Fibroblast of skin of scalp (primary cell): Measurements from ENCODE around the gene ADIPOR2.
"Not testable (repeated sequence)": the region's sequence is repeated elsewhere in the genome, so short reads cannot be mapped to it uniquely, and the experiment has no call there.

Source experiments
- DNase-seq: peaks from one replicate; pipeline ENCODE4 v3.0.0-alpha.2; 2013

Gene ADIPOR2

DNA sequence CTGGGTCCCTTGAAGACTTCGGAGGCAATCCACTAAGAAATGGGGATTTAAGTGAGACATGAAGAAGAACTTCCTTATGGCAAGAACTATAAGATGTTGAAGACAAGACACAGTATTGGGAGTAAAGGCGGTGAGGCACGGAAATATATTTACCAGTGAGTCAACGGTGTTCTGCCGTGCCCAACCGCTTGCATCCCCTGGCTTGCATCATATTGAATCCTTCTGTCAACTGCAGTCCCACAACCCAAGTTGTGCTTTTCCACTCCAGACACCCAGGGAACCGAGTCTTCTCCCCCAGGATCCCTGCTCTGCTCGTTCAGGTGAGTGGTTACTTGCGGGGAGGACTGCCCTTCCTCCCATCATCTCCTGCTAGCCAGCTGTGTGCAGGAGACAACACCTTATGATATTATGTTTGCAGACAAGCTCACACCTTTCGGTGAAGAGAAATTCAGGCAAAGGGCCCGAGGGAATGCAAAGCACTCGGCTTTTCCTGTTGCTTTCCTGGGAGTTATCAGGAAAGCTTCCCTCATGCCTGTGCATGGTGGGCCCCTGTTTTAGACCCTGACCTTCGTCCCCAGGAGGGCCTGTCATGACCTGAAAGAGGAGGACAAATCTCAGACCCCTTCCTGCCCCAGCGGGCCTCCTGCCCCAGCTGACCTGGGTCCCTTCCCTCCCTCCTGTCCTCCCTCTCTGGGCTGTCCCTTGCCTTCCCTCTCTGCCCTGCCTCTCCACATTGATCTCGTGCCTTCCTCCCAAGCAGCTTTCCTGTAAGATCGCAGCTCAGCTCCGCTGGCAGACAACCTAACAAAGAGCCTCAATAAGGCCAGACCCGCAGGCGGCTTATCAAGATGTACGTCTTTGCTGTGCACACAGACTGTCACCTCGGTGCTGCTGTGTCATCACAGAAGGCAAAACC, 125.2 kb downstream of the ADIPOR2 start:
- no peak for DNase-seq

DNA sequence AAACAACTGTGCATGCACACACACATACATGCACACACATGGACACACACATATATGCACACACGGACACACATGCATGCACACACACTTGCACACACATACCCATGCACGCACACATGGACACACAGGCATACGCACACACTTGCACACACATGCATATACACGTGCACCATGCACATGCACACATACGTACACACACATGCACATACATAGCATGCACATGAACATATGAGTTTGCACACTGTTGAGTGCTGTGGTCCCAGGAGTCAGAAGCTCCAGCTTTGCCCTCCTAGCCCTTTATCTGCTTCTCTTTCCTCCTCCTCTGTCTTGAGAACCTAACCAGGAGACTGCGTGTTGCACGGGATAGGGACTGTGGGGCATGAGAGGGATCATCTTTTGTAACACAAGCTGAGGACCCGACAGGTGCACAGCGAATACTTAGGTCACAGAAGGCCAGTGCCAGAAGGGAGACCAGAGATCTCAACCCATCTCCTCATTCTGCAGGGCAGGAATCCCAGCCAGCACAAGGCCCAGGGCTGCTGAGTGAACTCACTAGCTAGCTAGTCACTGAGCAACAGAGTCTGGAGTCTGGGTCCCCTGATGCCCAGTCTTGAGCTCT, 126.0 kb downstream of the ADIPOR2 start:
- no peak for DNase-seq

DNA sequence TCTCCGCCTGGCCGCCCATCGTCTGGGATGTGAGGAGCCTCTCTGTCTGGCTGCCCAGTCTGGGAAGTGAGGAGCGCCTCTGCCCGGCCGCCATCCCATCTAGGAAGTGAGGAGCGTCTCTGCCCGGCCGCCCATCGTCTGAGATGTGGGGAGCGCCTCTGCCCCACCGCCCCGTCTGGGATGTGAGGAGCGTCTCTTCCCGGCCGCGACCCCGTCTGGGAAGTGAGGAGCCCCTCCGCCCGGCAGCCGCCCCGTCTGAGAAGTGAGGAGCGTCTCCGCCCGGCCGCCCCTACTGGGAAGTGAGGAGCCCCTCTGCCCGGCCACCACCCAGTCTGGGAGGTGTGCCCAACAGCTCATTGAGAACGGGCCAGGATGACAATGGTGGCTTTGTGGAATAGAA, 127.1 kb downstream of the ADIPOR2 start:
- not testable (repeated sequence) for DNase-seq

DNA sequence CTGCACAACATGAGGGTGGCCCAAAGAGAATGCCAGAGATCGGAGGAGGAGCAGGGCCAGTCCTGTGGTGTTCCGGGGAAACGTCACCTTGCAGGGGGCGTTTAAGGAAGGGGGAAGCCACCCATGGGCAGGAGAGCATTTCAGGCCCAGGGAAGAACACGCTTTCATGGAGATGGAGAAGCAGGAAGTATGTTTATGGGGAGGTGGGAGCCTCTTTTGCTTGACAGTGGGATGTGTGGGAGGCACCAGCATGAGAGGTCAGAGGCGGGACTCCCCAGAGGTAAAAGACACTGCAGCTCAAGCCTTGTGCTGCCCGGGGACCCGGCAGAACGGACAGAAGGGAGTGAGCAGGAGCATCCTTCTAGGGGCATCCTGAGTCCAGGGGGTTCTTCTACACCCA, 128.2 kb downstream of the ADIPOR2 start:
- no peak for DNase-seq

DNA sequence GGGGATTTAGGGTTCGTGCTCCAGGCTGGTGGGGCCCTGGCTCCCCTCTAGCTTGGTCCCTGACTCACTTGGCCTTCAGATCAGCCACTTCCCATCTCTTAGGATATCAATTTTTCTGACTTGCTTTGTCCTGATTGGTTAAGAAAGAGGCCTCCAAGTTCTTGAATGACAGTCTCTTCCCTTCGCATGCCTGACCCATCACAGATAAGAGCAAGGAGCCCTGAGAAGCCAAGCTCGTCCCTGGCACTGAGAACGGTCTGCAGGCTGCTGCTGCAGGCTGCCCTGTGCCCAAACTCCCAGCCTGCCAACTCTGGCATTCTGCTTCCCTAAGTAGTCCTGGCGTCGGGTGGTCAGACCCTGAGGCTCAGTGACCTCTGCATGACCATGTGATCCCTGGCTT, 128.7 kb downstream of the ADIPOR2 start:
- DNase-seq, result no peak

DNA sequence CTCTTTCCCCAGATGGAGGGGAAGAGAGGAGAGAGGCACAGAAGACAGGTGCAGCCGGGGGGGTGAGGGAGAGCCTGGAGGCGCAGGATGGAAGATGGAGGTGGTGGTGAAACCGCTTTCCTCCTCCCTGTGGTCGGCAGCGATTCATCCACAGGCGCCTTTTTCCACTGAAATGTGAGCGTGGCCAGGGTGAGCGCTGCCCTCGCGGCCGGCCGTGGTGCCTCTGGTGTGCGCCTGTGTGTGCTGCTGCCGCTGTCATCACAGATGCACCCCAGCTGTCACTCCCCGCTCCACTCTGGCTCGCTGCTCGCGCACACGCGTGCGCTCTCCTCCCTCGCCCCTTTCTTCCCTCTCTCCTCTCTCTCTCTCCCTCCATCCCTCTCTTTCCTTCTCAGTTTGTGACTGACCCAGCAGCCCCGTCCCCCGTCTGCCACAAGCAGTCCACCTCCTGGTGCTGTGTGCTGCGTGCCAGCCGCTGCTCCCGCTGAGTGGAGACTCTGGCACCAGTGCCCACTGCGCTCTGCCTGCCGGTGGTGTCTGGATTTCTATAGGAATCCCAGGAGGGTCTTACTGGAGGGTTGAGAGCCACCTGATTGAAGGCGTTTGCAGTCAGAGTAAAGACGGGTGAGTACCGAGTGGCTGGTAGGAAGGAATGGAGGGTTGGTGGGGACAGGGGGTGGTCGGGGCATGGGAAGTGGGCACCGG, 129.5 kb downstream of the ADIPOR2 start, which contains the start of gene LRTM2:
Gene LRTM2, plus strand, starts transcription at position 375 of the 705 bp plus-strand sequence. CDS start 7,584 bp downstream, outside the sequence.
- no peak for DNase-seq

DNA sequence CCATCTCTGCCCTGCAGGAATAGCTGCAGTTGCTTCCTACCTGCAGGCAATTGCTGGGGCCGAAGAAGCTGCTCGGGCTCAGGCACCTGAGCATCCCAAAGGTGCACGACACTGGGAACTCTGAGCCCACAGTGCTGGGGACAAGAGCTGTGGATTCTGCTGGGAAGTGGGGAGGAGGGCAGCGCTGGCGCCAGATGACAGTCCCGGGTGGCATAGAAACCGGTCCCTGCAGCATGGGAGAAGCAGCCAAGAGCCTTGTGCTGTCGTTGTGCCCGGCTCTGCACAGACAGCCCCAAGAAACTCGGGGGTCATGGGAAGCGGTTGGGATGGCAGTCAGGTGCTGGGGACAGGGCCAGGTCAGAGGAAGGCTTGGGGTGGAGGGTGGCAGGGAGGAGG, 130.0 kb downstream of the ADIPOR2 start:
- no peak for DNase-seq

DNA sequence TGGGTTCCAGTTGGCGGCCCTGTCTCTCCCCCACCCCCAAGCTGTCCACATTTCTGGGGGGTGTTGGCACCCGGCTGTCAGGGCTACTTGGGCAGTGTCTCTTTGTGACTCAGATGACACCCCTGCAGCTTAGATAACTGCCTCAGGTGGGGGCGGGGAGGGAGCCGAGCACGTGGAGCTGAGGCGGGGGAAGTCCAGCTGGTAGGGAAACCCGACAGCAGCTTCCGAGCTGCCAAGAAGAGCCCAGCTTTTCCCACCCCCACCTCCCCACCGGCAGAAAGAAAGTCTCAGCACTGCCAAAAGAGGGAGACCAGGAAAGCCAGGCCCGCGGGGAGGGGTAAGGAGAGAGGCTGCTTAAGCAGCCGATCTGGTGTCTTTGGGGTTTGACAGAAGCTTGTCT, 130.9 kb downstream of the ADIPOR2 start:
- DNase-seq, result no peak

DNA sequence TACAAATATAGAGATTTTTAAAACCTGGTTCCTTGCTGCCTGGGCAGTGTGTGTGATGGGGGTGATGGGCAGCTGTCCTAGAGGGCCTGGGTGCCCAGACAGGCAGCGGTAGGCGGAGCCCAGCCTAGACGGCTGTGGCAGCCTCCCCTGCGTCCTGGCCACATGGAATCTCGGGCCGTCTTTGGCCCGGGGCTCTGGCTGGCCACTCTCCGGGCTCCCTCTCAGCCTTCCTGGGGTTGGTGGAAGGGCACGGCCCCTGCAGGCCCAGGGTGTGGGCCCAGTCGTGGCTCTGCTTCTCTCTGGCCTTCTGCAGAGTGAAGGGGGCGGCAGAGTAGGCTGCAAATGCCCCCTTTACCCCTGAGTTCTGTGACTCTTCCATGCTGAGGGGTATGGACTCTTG, 131.8 kb downstream of the ADIPOR2 start:
- DNase-seq, result no peak

DNA sequence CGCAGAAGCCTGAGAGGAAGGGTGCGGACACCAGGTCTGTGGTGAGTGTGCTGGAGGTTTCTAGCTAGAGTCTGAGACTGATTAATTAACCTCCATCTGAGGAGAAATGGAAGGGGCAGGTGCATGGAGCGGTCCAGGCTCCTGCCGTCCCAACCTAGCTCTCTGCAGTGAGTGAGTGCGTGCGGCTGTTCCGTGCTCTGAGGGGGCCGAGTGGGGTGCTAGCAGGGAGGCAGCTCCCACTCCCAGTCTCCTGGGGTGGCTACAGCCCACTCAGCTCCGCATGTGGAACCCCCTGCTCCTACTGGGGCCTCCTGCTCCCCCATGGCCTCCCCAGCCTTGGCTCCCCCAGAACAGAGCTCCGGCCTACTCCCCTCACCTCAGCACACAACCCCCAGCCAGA, 132.4 kb downstream of the ADIPOR2 start:
- DNase-seq, result no peak

DNA sequence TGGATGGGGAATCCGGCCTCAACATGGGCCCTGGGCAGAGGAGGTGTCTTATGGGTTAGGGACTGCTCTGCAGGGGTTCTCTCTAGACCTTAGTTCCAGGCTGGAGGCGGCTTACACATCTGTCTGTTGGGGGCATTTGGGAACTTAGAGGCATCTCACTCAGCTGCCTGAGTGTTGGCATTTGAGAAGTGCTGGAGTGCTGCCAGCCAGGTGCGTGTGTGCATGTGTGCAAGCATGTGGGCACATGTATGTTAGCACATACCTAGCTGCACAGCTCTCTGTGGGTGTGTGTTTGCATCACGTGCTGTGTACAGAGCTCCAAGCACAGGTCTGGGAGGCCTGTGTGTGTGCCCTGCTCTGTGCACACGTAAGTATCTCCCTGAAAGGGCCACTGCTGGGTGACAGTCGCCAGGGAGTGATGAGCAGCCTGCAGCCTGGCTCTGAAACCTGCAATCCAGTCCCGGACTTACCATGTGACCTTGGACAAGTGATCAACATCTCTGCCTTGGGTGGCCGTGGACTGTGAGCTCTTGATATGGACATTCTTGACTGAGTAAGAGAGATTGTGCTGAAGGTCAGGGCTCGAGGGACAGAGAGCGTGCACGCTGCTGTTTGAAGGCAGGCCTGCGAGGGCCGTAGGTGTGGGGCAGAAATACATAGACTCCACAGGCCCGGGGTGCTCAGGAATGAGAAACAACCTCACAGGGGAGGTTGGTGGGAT, 134.7 kb downstream of the ADIPOR2 start:
- DNase-seq, result no peak

DNA sequence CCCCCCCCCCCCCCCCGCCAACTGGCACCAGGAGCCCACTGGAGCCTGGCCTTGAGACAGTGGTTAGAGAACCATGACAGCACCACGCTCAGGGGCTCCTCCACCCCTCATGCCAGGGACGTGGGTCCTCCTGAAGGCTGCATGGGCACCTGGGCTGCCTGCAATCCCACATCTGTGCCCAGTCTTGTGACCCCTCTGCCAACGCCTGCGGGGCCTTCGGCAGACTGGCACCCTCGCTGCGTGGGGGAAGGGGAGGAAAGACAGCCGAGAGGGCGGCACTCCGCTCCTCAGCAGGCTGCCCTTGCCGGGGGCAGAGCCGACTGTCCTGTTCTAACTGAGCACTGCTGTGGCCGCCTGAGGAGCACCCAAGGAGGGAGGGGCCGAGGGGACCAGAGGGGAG, 135.5 kb downstream of the ADIPOR2 start:
- DNase-seq, result no peak

DNA sequence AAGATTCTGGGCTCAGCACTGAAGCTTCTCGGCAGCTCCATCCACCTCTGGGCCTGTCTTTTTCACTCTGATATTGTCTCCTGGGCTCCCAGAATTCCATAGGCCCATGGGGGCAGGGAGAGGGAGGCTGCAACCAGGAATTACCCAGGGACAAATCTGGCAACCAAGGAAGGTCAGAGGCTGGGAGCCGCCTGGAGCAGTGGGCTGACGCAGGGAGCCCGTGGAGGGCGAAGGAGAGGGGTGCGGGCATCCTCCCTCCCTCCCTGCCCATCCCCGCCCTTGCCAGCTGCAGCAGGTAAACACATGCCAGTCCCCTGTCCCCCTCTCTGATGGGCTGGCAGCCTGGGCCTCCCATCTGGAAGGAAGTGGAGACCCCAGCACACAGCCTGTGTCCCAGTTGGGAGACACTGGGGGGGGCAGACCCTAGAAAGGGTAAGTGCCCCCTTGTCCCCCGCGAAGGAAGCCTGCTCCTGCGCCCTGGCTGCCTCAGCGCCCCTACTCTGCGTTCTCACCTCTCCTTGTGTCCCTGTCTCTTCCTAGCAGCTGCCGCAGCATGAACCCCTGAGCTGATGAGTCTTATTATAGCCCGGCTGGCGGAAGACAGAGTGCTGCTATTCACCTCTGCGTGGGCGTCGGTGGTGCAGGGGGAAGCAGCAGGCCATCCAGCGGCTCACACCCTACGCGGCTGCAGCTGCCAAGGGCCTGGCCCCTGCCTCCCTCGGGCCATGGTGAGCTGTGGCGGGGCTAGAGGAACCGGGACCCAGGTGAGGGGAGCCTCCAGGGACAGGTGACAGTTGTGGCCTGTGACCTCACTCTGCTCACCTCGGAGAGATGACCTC, 136.2 kb downstream of the ADIPOR2 start:
- no peak for DNase-seq

DNA sequence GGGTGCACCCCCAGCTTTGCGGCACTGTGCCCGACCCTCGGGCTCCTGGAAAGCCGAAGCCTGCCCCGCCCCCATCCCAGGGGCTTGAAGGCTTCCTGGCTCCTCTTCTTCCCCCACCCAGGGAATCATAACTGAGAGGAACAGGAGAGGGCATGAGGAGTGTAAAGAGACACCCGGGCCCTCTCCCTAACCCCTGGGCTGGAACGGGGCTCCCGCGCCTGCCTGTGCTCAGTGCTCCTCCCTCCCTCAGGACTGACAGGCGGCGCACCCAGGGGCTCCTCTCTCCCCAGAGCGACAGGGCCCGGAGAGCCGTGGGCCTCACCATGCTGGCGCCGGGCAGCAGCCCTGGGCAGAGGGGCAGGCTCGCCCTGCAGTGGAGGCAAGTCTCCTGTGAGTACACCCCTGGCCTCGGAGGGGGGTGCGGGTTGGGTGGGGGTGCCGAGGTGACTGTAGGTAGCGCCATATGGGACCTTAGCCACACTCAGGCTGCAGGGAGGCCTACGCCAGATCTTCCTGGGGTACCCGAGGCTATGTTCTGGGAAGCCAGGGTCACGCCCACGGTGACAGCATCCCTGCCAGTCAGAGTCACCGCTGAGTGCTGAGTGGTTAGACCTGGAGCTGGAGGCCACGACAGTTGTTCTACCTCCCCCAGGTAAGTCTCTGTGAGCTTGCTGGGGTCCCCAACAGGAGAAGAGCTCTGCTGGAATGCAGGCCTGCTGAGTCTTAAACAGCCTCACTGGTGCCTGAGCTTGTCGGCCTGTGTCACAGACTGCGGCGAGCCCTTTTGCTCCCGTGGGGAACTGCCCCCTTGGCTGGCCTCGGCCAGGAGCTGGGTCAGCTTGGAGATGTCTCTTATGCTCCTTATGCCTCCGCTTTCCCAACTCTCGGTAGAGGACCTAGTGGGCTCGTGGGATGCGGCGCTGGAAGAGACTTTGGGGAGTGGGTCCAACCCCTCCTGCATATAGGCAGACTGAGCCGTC, 137.2 kb downstream of the ADIPOR2 start:
- no peak for DNase-seq

DNA sequence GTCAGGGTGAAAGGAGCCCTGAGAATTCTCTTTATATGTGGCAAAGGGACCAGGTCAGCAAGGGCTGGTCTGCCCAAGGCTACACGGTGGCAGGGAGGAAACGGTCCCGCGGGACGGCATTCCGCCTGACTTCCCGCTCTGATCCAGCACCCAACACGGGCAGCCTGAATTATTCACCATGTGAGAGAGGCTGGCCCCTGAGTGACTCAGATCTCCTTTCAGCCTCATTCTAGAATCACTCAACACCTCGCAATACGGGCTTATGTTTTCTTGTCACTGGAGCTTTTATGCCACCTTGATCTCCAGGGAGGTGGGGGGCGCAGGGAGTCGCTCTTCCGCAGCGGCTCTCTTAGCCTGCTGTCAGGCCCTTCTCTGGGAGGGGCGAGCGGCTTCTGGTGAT, 138.0 kb downstream of the ADIPOR2 start:
- DNase-seq, result no peak

DNA sequence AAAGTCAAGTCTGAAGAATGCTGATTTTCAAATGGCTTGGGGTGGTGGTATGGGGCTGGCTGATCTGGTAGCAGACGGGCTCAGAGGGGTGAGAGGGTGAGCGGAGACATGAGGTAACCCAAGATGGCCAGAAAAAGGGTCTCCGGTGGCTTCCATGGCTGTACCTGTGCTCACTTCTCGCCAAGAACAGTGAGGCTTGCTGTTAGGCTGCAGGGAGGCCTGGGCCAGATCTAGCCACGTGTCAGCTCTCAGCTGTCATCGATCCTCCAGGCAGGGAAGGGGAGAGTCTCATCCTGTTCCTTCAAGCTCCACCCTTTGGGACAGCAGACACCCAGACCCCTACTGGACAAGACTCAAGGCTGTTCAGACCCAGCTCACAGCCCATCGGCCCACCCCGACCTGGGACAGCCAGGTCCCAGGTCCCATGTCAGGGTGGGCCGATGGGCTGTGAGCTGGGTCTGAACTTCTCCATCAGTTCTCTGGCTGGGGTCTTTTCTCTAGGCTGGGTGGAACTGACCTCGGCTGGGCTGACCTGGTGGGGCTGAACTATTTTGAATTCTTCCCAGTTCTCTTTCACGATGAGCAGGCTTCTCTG, 138.5 kb downstream of the ADIPOR2 start:
- DNase-seq, result no peak

DNA sequence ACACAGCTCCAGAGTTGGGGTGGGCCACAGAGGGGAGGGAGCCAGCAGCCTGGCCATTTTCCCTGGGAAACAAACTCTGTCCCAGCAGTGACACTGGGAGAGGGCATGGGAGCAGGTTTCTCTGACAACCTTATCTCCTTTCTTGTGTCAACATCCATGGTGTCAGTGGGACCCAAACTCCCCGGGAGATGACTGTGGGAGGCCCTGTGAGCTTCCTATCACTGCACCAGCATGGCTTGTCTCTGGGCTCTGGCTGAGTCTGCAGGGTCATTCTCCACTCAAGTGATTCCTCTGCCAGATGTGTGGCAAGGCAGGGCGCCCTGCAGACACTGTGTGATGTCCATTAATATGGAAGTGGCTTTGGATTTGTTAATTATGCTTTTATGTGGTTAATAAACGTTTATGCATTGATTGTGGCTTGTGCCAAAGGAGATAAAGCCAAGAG, 139.6 kb downstream of the ADIPOR2 start:
- no peak for DNase-seq

DNA sequence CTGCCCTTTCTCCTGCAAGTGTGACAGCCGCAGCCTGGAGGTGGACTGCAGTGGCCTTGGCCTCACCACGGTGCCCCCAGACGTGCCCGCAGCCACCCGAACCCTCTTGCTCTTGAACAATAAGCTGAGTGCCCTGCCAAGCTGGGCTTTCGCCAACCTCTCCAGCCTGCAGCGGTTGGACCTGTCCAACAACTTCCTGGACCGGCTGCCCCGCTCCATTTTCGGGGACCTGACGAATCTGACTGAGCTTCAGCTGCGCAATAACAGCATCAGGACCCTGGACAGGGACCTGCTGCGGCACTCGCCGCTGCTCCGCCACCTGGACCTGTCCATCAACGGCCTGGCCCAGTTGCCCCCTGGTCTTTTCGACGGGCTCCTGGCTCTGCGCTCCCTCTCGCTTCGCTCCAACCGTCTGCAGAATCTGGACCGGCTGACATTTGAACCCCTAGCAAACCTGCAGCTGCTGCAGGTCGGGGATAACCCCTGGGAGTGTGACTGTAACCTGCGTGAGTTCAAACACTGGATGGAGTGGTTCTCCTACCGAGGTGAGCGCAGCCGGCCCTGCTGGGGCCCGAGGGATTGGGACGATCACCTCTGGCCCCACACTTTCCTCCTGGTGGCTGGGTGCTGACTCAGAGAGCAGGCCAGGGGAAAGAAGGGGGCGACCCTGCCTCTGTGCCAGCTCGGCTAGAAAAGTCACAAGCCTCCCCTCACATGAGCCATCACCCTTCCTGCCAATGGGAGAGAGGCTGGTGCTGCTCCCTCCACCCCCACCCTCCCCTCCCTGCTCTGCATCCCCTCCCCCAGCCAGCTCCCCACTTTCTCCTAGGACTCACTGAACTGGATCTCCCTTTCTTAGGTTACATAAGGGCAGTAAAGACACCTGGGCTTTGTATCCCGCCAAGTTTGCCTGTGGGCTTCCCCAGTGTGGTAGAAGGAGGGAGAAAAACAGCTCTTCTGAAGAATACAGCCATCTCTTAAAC, 140.4 kb downstream of the ADIPOR2 start:
- DNase-seq, result peak; percentile 52
